SK-N-SH treated with all-trans-retinoic acid at 6 μM for 48 hours (cell line): ENCODE measurements around the gene TMEM270.
A peak's percentile ranks its signal among the peaks of the same experiment; 100 is the strongest.

ENCODE experiments used
- ATAC-seq: fragments of 200-7000 bp; cut with Tn5 transposase; 3 replicates; pipeline ENCODE4 v1.9.1; 2020; ENCODE audit warnings: mild to moderate bottlenecking, moderate library complexity
- ARNTL ChIP-seq: fragments of 450-650 bp; formaldehyde crosslinking; IDR thresholded peaks from 2 replicates; pipeline ENCODE4 v1.5.0; 2020; ENCODE audit warnings: low read depth, mild to moderate bottlenecking, moderate library complexity, borderline replicate concordance
- BACH2 ChIP-seq: fragments of 250-450 bp; sonication (Bioruptor Pico); IDR thresholded peaks from 2 replicates; pipeline ENCODE4 v1.9.0; 2021; ENCODE audit warnings: mild to moderate bottlenecking, borderline replicate concordance
- CREB5 ChIP-seq: fragments of 250-450 bp; sonication (Bioruptor Pico); IDR thresholded peaks from 2 replicates; pipeline ENCODE4 v1.5.1; 2020; ENCODE audit warnings: low read depth, mild to moderate bottlenecking, moderate library complexity
- CSDC2 ChIP-seq: fragments of 250-450 bp; sonication (Bioruptor Pico); IDR thresholded peaks from 2 replicates; pipeline ENCODE4 v1.5.0; 2020; ENCODE audit warnings: mild to moderate bottlenecking, moderate library complexity
- CSRNP3 ChIP-seq: fragments of 250-450 bp; sonication (Bioruptor Pico); IDR thresholded peaks from 2 replicates; pipeline ENCODE4 v1.5.1; 2021; ENCODE audit warnings: mild to moderate bottlenecking, moderate library complexity
- ESRRG ChIP-seq: fragments of 250-450 bp; sonication (Bioruptor Pico); IDR thresholded peaks from 2 replicates; pipeline ENCODE4 v1.6.1; 2021; ENCODE audit warnings: mild to moderate bottlenecking
- GLIS3 ChIP-seq: fragments of 250-450 bp; sonication (Bioruptor Pico); IDR thresholded peaks from 2 replicates; pipeline ENCODE4 v1.5.0; 2020; ENCODE audit warnings: mild to moderate bottlenecking, moderate library complexity
- PATZ1 ChIP-seq: fragments of 250-450 bp; sonication (Bioruptor Pico); IDR thresholded peaks from 2 replicates; pipeline ENCODE4 v1.8.0; 2020; ENCODE audit warnings: mild to moderate bottlenecking, moderate library complexity, borderline replicate concordance
- PPARA ChIP-seq: fragments of 250-450 bp; sonication (Bioruptor Pico); IDR thresholded peaks from 2 replicates; pipeline ENCODE4 v1.5.0; 2020; ENCODE audit warnings: mild to moderate bottlenecking, borderline replicate concordance
- RARB ChIP-seq: fragments of 250-450 bp; sonication (Bioruptor Pico); IDR thresholded peaks from 2 replicates; pipeline ENCODE4 v1.8.0; 2021; ENCODE audit warnings: mild to moderate bottlenecking, moderate library complexity
- SNAI2 ChIP-seq: fragments of 250-450 bp; sonication (Bioruptor Pico); IDR thresholded peaks from 2 replicates; pipeline ENCODE4 v1.5.0; 2020; ENCODE audit warnings: mild to moderate bottlenecking, moderate library complexity
- TCF4 ChIP-seq: fragments of 250-450 bp; sonication (Bioruptor Pico); IDR thresholded peaks from 2 replicates; pipeline ENCODE4 v1.8.0; 2021; ENCODE audit warnings: mild to moderate bottlenecking, moderate library complexity, borderline replicate concordance
- ZFP3 ChIP-seq: fragments of 250-450 bp; sonication (Bioruptor Pico); IDR thresholded peaks from 2 replicates; pipeline ENCODE4 v1.5.0; 2020; ENCODE audit warnings: mild to moderate bottlenecking, moderate library complexity
- ZNF70 ChIP-seq: fragments of 450-650 bp; formaldehyde crosslinking; IDR thresholded peaks from 2 replicates; pipeline ENCODE4 v1.5.0; 2020; ENCODE audit warnings: mild to moderate bottlenecking, moderate library complexity

Gene TMEM270

DNA sequence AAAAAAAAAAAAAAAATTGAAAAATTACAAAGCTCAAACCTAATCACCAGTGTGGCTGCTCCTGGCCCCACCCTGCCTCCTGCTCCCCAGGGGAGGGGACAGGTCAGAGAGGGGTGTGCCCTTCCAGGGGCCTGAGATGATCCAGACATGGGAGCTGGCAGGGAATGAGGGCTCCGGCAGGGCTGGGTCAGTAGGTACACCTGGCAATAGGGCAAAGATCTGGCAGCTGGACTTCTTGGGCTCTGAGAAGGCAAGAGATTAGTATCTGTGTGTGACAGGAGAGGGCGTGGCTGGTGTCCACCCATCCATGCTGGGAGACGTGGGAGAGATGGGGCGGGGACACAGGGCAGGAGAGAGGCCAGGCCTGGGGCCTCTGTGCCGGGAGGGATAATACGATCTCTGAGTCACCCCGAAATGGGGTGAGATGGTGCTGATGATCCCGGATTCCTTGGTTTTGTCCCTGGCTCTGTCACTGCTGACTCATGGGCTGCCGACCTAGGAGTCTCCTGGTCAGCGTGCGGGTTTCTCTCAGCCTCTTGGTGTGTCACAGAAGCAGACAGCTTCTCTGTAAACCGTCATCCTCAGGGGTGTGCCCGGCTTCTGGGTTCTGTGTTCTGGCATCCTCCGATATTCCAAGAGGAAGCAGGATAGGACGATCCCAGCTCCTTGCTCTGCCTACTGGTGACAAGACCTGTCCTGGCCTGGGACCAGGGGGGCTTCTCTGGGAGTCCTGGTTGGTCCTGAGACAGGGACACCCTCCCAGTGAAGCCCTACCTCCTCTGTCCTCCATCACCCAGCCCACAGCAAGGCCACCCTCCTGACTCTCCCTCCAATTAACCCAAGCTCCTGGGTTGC, 38.4 kb upstream of the TMEM270 start:
- no peak for TF ChIP-seq ZFP3 (CRISPR knock-in tag)
- TF ChIP-seq CREB5 (CRISPR knock-in tag), result no peak
- TF ChIP-seq CSRNP3, result no peak
- TF ChIP-seq ZNF70 (CRISPR knock-in tag), result peak; percentile 88
- TF ChIP-seq PATZ1 (CRISPR knock-in tag), result no peak
- TF ChIP-seq RARB, result no peak
- no peak for TF ChIP-seq ARNTL (CRISPR knock-in tag)
- peak; percentile 93 for ATAC-seq

DNA sequence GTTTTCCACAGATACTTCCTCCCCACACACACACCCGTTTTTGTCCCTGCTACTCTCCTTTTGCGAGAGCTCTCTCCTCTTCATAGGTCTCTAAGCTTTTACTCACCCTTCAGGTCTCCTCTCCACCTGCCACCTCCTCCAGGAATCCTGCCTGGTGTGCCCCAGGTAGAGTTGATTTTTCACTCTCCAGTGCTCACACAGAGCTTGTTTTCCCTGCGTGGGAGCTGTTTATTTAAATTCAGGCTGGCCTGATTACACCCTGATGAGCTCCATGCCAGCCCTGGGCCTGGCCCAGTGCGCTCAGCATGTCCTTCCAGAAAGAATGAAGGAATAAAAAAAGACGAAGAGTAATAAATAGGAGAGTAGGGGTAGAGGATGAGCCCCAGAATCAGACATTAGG, 37.7 kb upstream of the TMEM270 start:
- TF ChIP-seq ZFP3 (CRISPR knock-in tag) (no peak), ESRRG (no peak), CREB5 (CRISPR knock-in tag) (no peak), TCF4 (CRISPR knock-in tag) (no peak), BACH2 (CRISPR knock-in tag) (no peak), CSRNP3 (no peak), GLIS3 (CRISPR knock-in tag) (no peak), ARNTL (CRISPR knock-in tag) (no peak), PATZ1 (CRISPR knock-in tag) (no peak)
- no peak for ATAC-seq

DNA sequence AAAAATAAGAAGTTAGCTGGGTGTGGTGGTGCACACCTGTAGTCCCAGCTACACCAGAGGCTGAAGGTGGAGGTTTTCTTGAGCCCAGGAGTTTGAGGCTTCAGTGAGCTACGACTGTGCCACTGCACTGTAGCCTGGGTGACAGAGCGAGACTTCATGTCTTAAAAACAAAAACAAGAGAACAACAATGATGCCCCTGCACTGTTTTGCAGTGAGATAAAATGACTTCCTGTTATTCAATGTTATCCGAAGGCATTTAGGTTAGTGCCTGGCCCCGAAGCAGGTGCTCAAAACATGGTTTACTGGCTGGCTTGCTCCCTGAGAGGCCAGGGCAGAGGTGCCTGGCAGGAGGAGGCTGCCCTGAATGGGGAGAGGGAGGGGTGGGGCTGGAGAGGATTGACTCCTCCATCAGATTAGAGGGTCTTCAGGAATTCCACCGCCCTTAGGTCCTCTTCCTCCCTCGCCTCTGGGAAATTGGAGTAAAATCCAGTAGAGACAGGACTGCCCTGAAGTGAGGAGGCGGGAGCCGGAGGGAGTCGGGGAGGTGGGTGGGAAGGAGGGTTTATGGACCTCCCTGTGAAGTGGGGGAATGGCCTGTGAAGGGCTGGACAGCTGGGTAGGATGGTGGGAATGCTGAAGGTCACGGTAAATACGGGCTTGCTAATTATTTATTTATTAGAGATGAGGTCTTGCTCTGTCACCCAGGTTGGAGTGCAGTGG, 36.9 kb upstream of the TMEM270 start:
- no peak for TF ChIP-seq RARB
- TF ChIP-seq PPARA (CRISPR knock-in tag), result no peak
- TF ChIP-seq CREB5 (CRISPR knock-in tag), result no peak
- no peak for TF ChIP-seq SNAI2 (CRISPR knock-in tag)
- TF ChIP-seq GLIS3 (CRISPR knock-in tag), result no peak
- no peak for TF ChIP-seq ZNF70 (CRISPR knock-in tag)
- no peak for TF ChIP-seq ARNTL (CRISPR knock-in tag)
- TF ChIP-seq CSDC2 (CRISPR knock-in tag), result no peak
- TF ChIP-seq TCF4 (CRISPR knock-in tag), result no peak
- no peak for TF ChIP-seq ZFP3 (CRISPR knock-in tag)
- no peak for ATAC-seq
